GM12878 (cell line): ENCODE results near the gene AMER2. TPM values are rescaled to one million over a fixed set of nuclear protein-coding genes. Genes with fewer than 3 reads are reported as not detected.

Source experiments
- ATF2 ChIP-seq: IDR thresholded peaks from 2 replicates; pipeline ENCODE4 v1.6.1; 2012; ENCODE audit warnings: low read length, inconsistent platforms
- CREB1 ChIP-seq: IDR thresholded peaks from 2 replicates; pipeline ENCODE4 v1.6.1; 2012; ENCODE audit warnings: low read depth, mild to moderate bottlenecking, inconsistent platforms
- DPF2 ChIP-seq: fragments of 450-650 bp; IDR thresholded peaks from 2 replicates; pipeline ENCODE4 v1.6.1; 2017; ENCODE audit warnings: mild to moderate bottlenecking
- E4F1 ChIP-seq: fragments of 450-650 bp; IDR thresholded peaks from 2 replicates; pipeline ENCODE4 v1.6.1; 2018; ENCODE audit warnings: borderline replicate concordance, mild to moderate bottlenecking; ENCODE audit not compliant: partially characterized antibody
- EP300 ChIP-seq, 2 experiments: fragments of 150-350 bp in 1 of 2; IDR thresholded peaks; 2 replicates each; pipeline ENCODE4 v1.6.1; 2011 to 2012; ENCODE audit warnings: low read depth in 2 of 2, low read length in 2 of 2, borderline replicate concordance in 1 of 2, improper control_type of control experiment in 1 of 2, inconsistent platforms in 1 of 2; ENCODE audit not compliant: control insufficient read depth in 1 of 2
- ETV6 ChIP-seq, 2 experiments: fragments of 450-650 bp in 1 of 2; IDR thresholded peaks in 1 of 2; conservative IDR thresholded peaks in 1 of 2; 2 replicates each; pipeline ENCODE4 v1.6.1; 2014; ENCODE audit warnings: antibody characterized with exemption in 1 of 2, borderline replicate concordance in 1 of 2, low read depth in 1 of 2, mild to moderate bottlenecking in 1 of 2, moderate library complexity in 1 of 2
- GATAD2B ChIP-seq: fragments of 450-650 bp; conservative IDR thresholded peaks from 2 replicates; pipeline ENCODE4 v1.6.1; 2017; ENCODE audit warnings: low read depth, mild to moderate bottlenecking, moderate library complexity
- MEF2B ChIP-seq: fragments of 450-650 bp; IDR thresholded peaks from 2 replicates; pipeline ENCODE4 v1.6.1; 2018; ENCODE audit warnings: mild to moderate bottlenecking, moderate library complexity; ENCODE audit not compliant: partially characterized antibody, poor library complexity, severe bottlenecking
- NFYA ChIP-seq: IDR thresholded peaks from 2 replicates; pipeline ENCODE4 v1.6.1; 2011; ENCODE audit warnings: low read depth, mild to moderate bottlenecking, low read length, improper control_type of control experiment, borderline replicate concordance
- NR2C1 ChIP-seq: fragments of 450-650 bp; IDR thresholded peaks from 2 replicates; pipeline ENCODE4 v1.6.1; 2017; ENCODE audit warnings: antibody characterized with exemption, mild to moderate bottlenecking, moderate library complexity
- POLR2A ChIP-seq: IDR thresholded peaks from 2 replicates; pipeline ENCODE4 v1.6.1; 2011; ENCODE audit warnings: low read depth, mild to moderate bottlenecking, low read length
- RFX5 ChIP-seq: IDR thresholded peaks from 2 replicates; pipeline ENCODE4 v1.6.1; 2011; ENCODE audit warnings: low read depth, low read length, improper control_type of control experiment
- SMAD5 ChIP-seq: IDR thresholded peaks from 2 replicates; pipeline ENCODE4 v1.6.1; 2016; ENCODE audit warnings: antibody characterized with exemption, low read depth
- TARDBP ChIP-seq: IDR thresholded peaks from 2 replicates; pipeline ENCODE4 v1.6.1; 2016; ENCODE audit warnings: borderline replicate concordance
- ZBED1 ChIP-seq: IDR thresholded peaks from 2 replicates; pipeline ENCODE4 v1.6.1; 2016; ENCODE audit warnings: borderline replicate concordance
- ZNF217 ChIP-seq: fragments of 450-650 bp; IDR thresholded peaks from 2 replicates; pipeline ENCODE4 v1.6.1; 2017; ENCODE audit warnings: antibody characterized with exemption, mild to moderate bottlenecking
- ZZZ3 ChIP-seq: IDR thresholded peaks from 2 replicates; pipeline ENCODE4 v1.6.1; 2011; ENCODE audit warnings: low read depth; ENCODE audit not compliant: control insufficient read depth, insufficient read length
- polyA plus RNA-seq, 11 experiments: library from polyadenylated mRNA; depleted of rRNA in 4 of 11; unstranded in 6 of 11; stranded (reverse) in 5 of 11; fragments of >200 nt; fragmentation: Nextera tagmentation in 4 of 11; fragmentation: Illumina TruSeq in 1 of 11; extraction: Ambion mirVana in 4 of 11; extraction: Trizol in 1 of 11; gene quantifications; 1 replicate in 1 of 11; 2 replicates in 10 of 11; pipeline versions ENCODE4 v1.2.1 to v1.2.3, GENCODE V29; 2011 to 2016; ENCODE audit warnings: inconsistent platforms in 2 of 11, missing spikeins in 2 of 11, low read depth in 1 of 11
- total RNA-seq, 4 experiments: library from RNA; depleted of rRNA in 3 of 4; stranded (reverse); fragments of >200 nt in 3 of 4; fragmentation: Illumina TruSeq in 1 of 4; extraction: Trizol in 1 of 4; gene quantifications; 2 replicates each; pipeline versions ENCODE4 v1.2.1 to v1.2.3, GENCODE V29; 2013 to 2021
- TF ChIP-seq, protein P1 (sequence below): fragments of 450-650 bp; IDR thresholded peaks from 2 replicates; pipeline ENCODE4 v1.6.1; 2016; ENCODE audit warnings: mild to moderate bottlenecking
- TF ChIP-seq, protein P2 (sequence below): IDR thresholded peaks from 2 replicates; pipeline ENCODE4 v1.6.1; 2011; ENCODE audit warnings: borderline replicate concordance, low read depth, mild to moderate bottlenecking, moderate library complexity, mixed read lengths, low read length; ENCODE audit not compliant: insufficient read depth; ENCODE audit errors: extremely low read length

Gene AMER2
- total and polyA plus RNA-seq, 10 of the 15 experiments (the other 5 are each of a cell fraction or from before 2014, with no cell fraction given): 0.01 to 0.34 (median 0.21) TPM

DNA sequence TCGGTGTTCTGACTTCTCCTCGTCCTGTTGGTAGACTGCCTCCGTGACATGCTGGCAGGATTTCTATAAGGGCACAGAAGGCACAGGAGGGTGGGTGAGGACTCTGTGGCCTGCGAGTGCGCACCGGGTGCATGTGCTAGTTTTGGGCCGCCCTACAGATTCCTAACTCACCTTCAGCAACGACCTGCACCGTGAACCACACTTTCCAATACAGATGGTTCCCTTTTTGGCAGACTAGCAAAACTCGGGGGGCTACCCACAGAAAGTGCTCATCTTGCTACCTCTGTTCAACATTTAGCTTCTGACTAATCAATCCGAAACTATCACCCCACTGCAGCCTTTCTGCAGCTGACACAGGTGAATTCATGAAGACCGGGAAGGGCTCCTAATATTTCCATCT is 14.1 kb upstream of the AMER2 start (continued):
- no peak for TF ChIP-seq POLR2A
- TF ChIP-seq, protein P1, sequence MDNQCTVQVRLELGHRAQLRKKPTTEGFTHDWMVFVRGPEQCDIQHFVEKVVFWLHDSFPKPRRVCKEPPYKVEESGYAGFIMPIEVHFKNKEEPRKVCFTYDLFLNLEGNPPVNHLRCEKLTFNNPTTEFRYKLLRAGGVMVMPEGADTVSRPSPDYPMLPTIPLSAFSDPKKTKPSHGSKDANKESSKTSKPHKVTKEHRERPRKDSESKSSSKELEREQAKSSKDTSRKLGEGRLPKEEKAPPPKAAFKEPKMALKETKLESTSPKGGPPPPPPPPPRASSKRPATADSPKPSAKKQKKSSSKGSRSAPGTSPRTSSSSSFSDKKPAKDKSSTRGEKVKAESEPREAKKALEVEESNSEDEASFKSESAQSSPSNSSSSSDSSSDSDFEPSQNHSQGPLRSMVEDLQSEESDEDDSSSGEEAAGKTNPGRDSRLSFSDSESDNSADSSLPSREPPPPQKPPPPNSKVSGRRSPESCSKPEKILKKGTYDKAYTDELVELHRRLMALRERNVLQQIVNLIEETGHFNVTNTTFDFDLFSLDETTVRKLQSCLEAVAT: no peak
- 0 out of 4 replicates have a peak, but pooled peaks of 1 of the 2 experiments have one; percentile 21 for TF ChIP-seq ETV6 (conservative IDR thresholded peaks at IDR 0.05 in 1 of 2, IDR thresholded peaks at IDR 0.05 in 1 of 2; ENCODE audit: borderline replicate concordance in 1 of 2, low read depth in 1 of 2)
- TF ChIP-seq TARDBP: no peak
- TF ChIP-seq CREB1: no peak
- TF ChIP-seq GATAD2B: no peak
- TF ChIP-seq NR2C1: no peak
- no peak for TF ChIP-seq ZZZ3
- TF ChIP-seq ATF2: no peak
- no peak for TF ChIP-seq MEF2B
- TF ChIP-seq ZNF217: no peak
- TF ChIP-seq ZBED1: 0 out of 2 replicates have a peak, but pooled peaks have one; percentile 43
- no peak for TF ChIP-seq NFYA
- TF ChIP-seq RFX5: no peak
- TF ChIP-seq E4F1: no peak
- TF ChIP-seq, protein P2, sequence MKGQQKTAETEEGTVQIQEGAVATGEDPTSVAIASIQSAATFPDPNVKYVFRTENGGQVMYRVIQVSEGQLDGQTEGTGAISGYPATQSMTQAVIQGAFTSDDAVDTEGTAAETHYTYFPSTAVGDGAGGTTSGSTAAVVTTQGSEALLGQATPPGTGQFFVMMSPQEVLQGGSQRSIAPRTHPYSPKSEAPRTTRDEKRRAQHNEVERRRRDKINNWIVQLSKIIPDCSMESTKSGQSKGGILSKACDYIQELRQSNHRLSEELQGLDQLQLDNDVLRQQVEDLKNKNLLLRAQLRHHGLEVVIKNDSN: no peak
- 0 out of 2 replicates have a peak, but pooled peaks have one; percentile 34 for TF ChIP-seq DPF2
- TF ChIP-seq SMAD5: no peak
- no peak for TF ChIP-seq EP300 (IDR thresholded peaks at IDR 0.05; ENCODE audit: borderline replicate concordance in 1 of 2, control insufficient read depth in 1 of 2, low read depth in 2 of 2, low read length in 2 of 2)
